GM12878 (cell line): ENCODE measurements around the gene XPC. TPM values are rescaled to one million over a fixed set of nuclear protein-coding genes. Genes with fewer than 3 reads are reported as not detected.

Experiments used
- ATAC-seq: fragments of 200-7000 bp; cut with Tn5 transposase; 3 replicates; pipeline ENCODE4 v1.9.1; 2020; ENCODE audit warnings: mild to moderate bottlenecking, moderate library complexity
- BruUV-seq: library from RNA; stranded (reverse); fragments of 400-500 nt; replicated peaks from 2 replicates; lab custom pipeline; 2021; lab: Mats Ljungman, UMichigan
- CTCF ChIA-PET: fragments of 300-600 bp; sonication (Branson Sonifier 250); formaldehyde crosslinking; extraction: SDS; loops from one replicate; lab custom pipeline; 2021; ENCODE audit warnings: inconsistent platforms; lab: Yijun Ruan, JAX
- POLR2A ChIA-PET: fragments of 350-600 bp; formaldehyde crosslinking; extraction: SDS; loops from one replicate; lab custom pipeline; 2021; ENCODE audit warnings: inconsistent platforms; lab: Charles Lee
- RAD21 ChIA-PET: fragments of 300-600 bp; sonication (Branson Sonifier 250); formaldehyde crosslinking; loops from one replicate; lab custom pipeline; 2023; ENCODE audit warnings: antibody characterized with exemption; ENCODE audit not compliant: unreplicated experiment; lab: Charles Lee
- SMC1A ChIA-PET: fragments of 300-600 bp; sonication (Branson Sonifier 250); formaldehyde crosslinking; loops from one replicate; lab custom pipeline; 2023; ENCODE audit not compliant: unreplicated experiment, uncharacterized antibody; lab: Charles Lee
- DNase-seq: peaks from one replicate; pipeline ENCODE4 v3.0.0-alpha.2; 2011; ENCODE audit warnings: low read depth, low spot score
- FAIRE-seq: peaks from 3 replicates; lab custom pipeline; 2011; peaks lifted over from hg19 to GRCh38; lab: Jason Lieb, UNC
- H2AFZ ChIP-seq: 2 replicates; pipeline ENCODE4 v1.6.0; 2011; ENCODE audit warnings: low read depth, low read length, control low read depth; ENCODE audit not compliant: control insufficient read depth
- H3K27ac ChIP-seq: 2 replicates; pipeline ENCODE4 v1.5.1; 2011; ENCODE audit warnings: control low read depth; ENCODE audit not compliant: control insufficient read depth, insufficient read depth
- H3K27me3 ChIP-seq, 2 experiments: replicated peaks in 1 of 2; 2 replicates each; pipeline versions ENCODE4 v1.6.0 to v1.6.1; 2011; ENCODE audit warnings: low read length in 1 of 2; ENCODE audit not compliant: control insufficient read depth in 2 of 2, insufficient read depth in 2 of 2
- H3K36me3 ChIP-seq, 2 experiments: 2 replicates each; pipeline ENCODE4 v1.5.1; 2011; ENCODE audit warnings: low read length in 1 of 2; ENCODE audit not compliant: control insufficient read depth in 2 of 2, insufficient read depth in 2 of 2
- H3K4me1 ChIP-seq: 2 replicates; pipeline ENCODE4 v1.6.1; 2011; ENCODE audit warnings: mild to moderate bottlenecking, low read length, moderate library complexity, mixed read lengths; ENCODE audit not compliant: control insufficient read depth, insufficient read depth
- H3K4me2 ChIP-seq: 2 replicates; pipeline ENCODE4 v1.6.0; 2011; ENCODE audit warnings: control low read depth; ENCODE audit not compliant: control insufficient read depth, insufficient read depth
- H3K4me3 ChIP-seq: fragments of 200-600 bp; sonication (generic); 2 replicates; pipeline ENCODE4 v1.5.1; 2016
- H3K79me2 ChIP-seq: 2 replicates; pipeline ENCODE4 v1.6.0; 2011; ENCODE audit warnings: low read length; ENCODE audit not compliant: control insufficient read depth, insufficient read depth
- H3K9ac ChIP-seq: 2 replicates; pipeline ENCODE4 v1.8.0; 2011; ENCODE audit warnings: low read length, control low read depth, mixed read lengths; ENCODE audit not compliant: control insufficient read depth, insufficient read depth
- H3K9me3 ChIP-seq: replicated peaks from 3 replicates; pipeline ENCODE4 v1.5.1; 2011; ENCODE audit warnings: mild to moderate bottlenecking, low read length; ENCODE audit not compliant: control insufficient read depth, insufficient read depth
- H4K20me1 ChIP-seq: 2 replicates; pipeline ENCODE4 v1.6.0; 2011; ENCODE audit not compliant: control insufficient read depth, insufficient read depth
- BACH1 ChIP-seq: fragments of 450-650 bp; IDR thresholded peaks from 2 replicates; pipeline ENCODE4 v1.6.1; 2017; ENCODE audit warnings: mild to moderate bottlenecking, borderline replicate concordance
- BCL11A ChIP-seq: IDR thresholded peaks from 2 replicates; pipeline ENCODE4 v1.6.1; 2011; ENCODE audit warnings: low read depth, low read length
- DPF2 ChIP-seq: fragments of 450-650 bp; IDR thresholded peaks from 2 replicates; pipeline ENCODE4 v1.6.1; 2017; ENCODE audit warnings: mild to moderate bottlenecking
- IKZF1 ChIP-seq: fragments of 450-650 bp; conservative IDR thresholded peaks from 2 replicates; pipeline ENCODE4 v1.6.1; 2017; ENCODE audit warnings: antibody characterized with exemption, mild to moderate bottlenecking
- KLF5 ChIP-seq: fragments of 450-650 bp; IDR thresholded peaks from 2 replicates; pipeline ENCODE4 v1.6.1; 2014; ENCODE audit warnings: mild to moderate bottlenecking; ENCODE audit not compliant: partially characterized antibody
- MYC ChIP-seq: IDR thresholded peaks from 2 replicates; pipeline ENCODE4 v1.6.1; 2011; ENCODE audit warnings: mild to moderate bottlenecking, low read length, moderate library complexity, inconsistent platforms; ENCODE audit not compliant: insufficient read depth, insufficient replicate concordance, insufficient read length, severe bottlenecking
- POU2F2 ChIP-seq: IDR thresholded peaks from 3 replicates; pipeline ENCODE4 v1.6.1; 2011; ENCODE audit warnings: low read depth, mild to moderate bottlenecking, low read length, borderline replicate concordance
- SMAD1 ChIP-seq: fragments of 450-650 bp; IDR thresholded peaks from 2 replicates; pipeline ENCODE4 v1.6.1; 2018; ENCODE audit warnings: mild to moderate bottlenecking, low read depth; ENCODE audit not compliant: partially characterized antibody
- YY1 ChIP-seq: IDR thresholded peaks from 2 replicates; pipeline ENCODE4 v1.6.1; 2011; ENCODE audit warnings: low read depth, mild to moderate bottlenecking, low read length
- WGBS: methylation state at CpG from one replicate; pipeline ENCODE4 v1.1.6; 2016; ENCODE audit warnings: low lambda C conversion rate; ENCODE audit not compliant: insufficient replicate concordance, insufficient coverage; ENCODE audit errors: missing lambda C conversion rate; 5-methylcytosine and 5-hydroxymethylcytosine counted together
- in situ Hi-C: fragments of 300-500 bp; cut with MboI; formaldehyde crosslinking; loops from 9 replicates; pipeline ENCODE4 v1.14.3; 2018; ENCODE audit warnings: mixed read lengths
- intact Hi-C: fragments of 100-400 bp; cut with micrococcal nuclease; formaldehyde crosslinking; loops from one replicate; pipeline ENCODE4 v1.14.2; 2022; ENCODE audit not compliant: unreplicated experiment
- polyA plus RNA-seq, 11 experiments: library from polyadenylated mRNA; depleted of rRNA in 4 of 11; unstranded in 6 of 11; stranded (reverse) in 5 of 11; fragments of >200 nt; fragmentation: Nextera tagmentation in 4 of 11; fragmentation: Illumina TruSeq in 1 of 11; extraction: Ambion mirVana in 4 of 11; extraction: Trizol in 1 of 11; gene quantifications; 1 replicate in 1 of 11; 2 replicates in 10 of 11; pipeline versions ENCODE4 v1.2.1 to v1.2.3, GENCODE V29; 2011 to 2016; ENCODE audit warnings: inconsistent platforms in 2 of 11, missing spikeins in 2 of 11, low read depth in 1 of 11
- total RNA-seq, 4 experiments: library from RNA; depleted of rRNA in 3 of 4; stranded (reverse); fragments of >200 nt in 3 of 4; fragmentation: Illumina TruSeq in 1 of 4; extraction: Trizol in 1 of 4; gene quantifications; 2 replicates each; pipeline versions ENCODE4 v1.2.1 to v1.2.3, GENCODE V29; 2013 to 2021
- TF ChIP-seq, protein P1 (sequence below): fragments of 450-650 bp; IDR thresholded peaks from 2 replicates; pipeline ENCODE4 v1.6.1; 2017; ENCODE audit warnings: borderline replicate concordance

Gene XPC
- total and polyA plus RNA-seq, 10 of the 15 experiments (the other 5 are each of a cell fraction or from before 2014, with no cell fraction given), result 4.0 to 48.3 (median 29.8) TPM

DNA sequence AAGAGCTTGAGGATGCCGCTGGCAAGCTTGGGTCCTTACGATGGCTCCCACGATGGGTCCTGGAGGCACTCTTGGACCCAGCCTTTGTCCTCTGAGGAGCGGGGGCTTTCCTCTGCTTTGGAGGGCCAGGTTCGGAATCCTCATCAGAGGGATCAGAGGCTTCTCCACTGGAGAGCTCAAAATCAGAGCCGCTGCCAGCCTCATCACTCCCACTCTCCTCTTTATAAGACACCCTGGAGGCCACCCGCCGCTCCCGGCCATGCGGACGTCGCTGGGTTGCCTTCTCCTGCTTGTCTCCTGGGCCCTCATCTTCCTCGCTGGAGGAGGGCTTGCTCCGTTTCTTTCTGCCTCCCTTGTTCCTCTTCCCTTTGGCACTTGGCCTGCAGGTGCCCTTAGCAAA lies 20.0 kb downstream of the XPC start:
- Histone ChIP-seq H4K20me1 (no peaks in the 10 kb centered on the region), H3K9ac (no peak overlapping the region), H2AFZ (no peak overlapping the region), H3K36me3 (peaks cover 9 to 44% of the 10 kb centered on the region in 2 experiments), H3K4me2 (no peak overlapping the region), H3K4me1 (no peaks in the 10 kb centered on the region), H3K4me3 (no peak overlapping the region), H3K9me3 (peaks cover 9% of the 10 kb centered on the region; the same call in 2 of the 3 replicates), H3K27me3 (no peaks in the 10 kb centered on the region), H3K79me2 (no peaks in the 10 kb centered on the region), H3K27ac (no peak overlapping the region)
- DNase-seq, result no peak
- intact Hi-C loops (no loop called here), in situ Hi-C loops (no loop called here)
- WGBS, result 95% methylated on average over 14 of the region's 14 CpGs
- TF ChIP-seq, protein P1, sequence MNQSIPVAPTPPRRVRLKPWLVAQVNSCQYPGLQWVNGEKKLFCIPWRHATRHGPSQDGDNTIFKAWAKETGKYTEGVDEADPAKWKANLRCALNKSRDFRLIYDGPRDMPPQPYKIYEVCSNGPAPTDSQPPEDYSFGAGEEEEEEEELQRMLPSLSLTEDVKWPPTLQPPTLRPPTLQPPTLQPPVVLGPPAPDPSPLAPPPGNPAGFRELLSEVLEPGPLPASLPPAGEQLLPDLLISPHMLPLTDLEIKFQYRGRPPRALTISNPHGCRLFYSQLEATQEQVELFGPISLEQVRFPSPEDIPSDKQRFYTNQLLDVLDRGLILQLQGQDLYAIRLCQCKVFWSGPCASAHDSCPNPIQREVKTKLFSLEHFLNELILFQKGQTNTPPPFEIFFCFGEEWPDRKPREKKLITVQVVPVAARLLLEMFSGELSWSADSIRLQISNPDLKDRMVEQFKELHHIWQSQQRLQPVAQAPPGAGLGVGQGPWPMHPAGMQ, result no peak
- TF ChIP-seq MYC, result no peak
- TF ChIP-seq SMAD1, result no peak
- no peak for TF ChIP-seq IKZF1
- no peak for TF ChIP-seq DPF2
- no peak for TF ChIP-seq BACH1
- no peak for TF ChIP-seq POU2F2
- no peak for TF ChIP-seq YY1
- no peak for TF ChIP-seq KLF5
- no peak for TF ChIP-seq BCL11A
- FAIRE-seq, result no peak
- CTCF ChIA-PET, result no interaction called here
- BruUV-seq, result no TSS peak
- RAD21 ChIA-PET, result no interaction called here
- no peak for ATAC-seq
- SMC1A ChIA-PET, result interaction anchor here (0.9 kb wide), 1 partner anchor 21 kb away, joined by 3 read pairs; no protein-coding TSS in a partner anchor
- POLR2A ChIA-PET, result interaction anchor here (0.9 kb wide), 1 partner anchor 20 kb away, joined by 3 read pairs; the partner anchor contains the start of genes LSM3 and XPC
